Measurements from ENCODE around the gene MEF2D.

Gene MEF2D

DNA sequence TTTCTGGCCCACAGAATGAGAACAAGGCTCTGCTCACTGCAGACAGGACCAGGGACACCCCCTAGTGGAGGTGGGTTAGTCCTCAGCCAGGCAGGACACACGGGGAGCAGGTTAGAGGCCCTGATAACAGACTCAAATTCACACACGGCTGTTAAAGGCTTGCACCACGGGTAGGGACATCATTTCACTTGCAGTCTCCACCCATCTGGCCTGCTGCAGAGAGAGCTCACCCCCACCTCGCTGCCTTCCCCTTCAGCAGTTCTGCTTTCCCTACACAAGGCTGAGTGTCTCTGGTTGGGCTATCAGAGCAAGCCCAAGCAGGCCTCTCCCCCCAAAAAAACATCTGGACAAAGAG, 20.6 kb downstream of the MEF2D start:
- H3K27me3 Mint-ChIP-seq: no peaks in the 10 kb centered on the region
- H3K9me3 Mint-ChIP-seq: no peaks in the 10 kb centered on the region
- no peak overlapping the region for H3K4me3 Mint-ChIP-seq
- H3K4me1 Mint-ChIP-seq (ENCODE audit: low read depth): peaks cover 68% of the 10 kb centered on the region
- DNase-seq: no peak
- peak overlapping the region; percentile 70 for H3K27ac Mint-ChIP-seq
- peaks cover 84% of the 10 kb centered on the region for H3K36me3 Mint-ChIP-seq (ENCODE audit: low read depth)

DNA sequence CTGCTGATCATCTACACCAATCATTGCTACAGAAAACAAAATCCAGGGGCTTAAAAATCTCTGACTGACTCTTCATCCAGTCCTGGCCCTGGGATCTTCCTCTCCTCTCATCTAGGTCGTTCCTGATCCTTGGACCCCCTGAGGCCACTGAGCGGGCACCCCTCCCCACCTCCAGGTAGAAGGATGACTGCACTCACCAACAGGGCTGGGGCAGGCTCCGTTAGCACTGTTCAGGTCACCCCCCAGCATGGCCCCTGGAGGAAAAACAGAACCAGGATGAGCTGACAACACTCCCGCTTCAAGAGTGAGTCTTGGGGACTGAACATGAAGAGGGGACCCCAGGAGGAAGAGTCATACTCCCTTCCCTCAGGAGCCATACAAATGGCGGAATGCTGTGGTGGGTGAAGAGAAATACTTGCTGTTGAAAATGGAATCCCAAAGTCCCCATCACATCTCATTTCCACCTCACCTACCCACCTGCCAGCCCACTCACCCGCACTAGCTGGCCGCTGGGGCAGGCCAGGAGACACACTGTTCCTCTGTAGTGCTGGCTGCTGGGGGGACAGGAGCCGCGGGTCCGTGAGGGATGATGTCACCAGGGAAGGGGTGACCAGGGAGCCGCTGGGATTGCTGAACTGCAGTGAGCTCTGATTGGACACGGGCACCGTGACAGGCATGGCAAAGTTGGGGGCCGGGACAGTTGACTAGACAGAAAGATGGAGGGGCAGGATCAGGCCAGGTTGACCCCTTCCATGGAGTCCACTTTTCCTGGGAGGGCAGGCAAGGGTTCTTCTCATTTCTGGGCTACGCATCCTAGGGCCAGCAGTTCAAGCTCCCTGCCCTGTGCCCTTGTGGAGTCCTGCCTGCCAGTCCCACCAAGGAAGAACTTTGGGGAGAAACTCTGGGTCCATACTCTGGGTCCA, 21.2 kb downstream of the MEF2D start:
- peaks cover 90% of the 10 kb centered on the region for H3K36me3 Mint-ChIP-seq (ENCODE audit: low read depth)
- no peaks in the 10 kb centered on the region for H3K27me3 Mint-ChIP-seq
- DNase-seq: no peak
- peak overlapping the region; percentile 75 for H3K27ac Mint-ChIP-seq
- H3K9me3 Mint-ChIP-seq: no peaks in the 10 kb centered on the region
- H3K4me1 Mint-ChIP-seq (ENCODE audit: low read depth): peaks cover 66% of the 10 kb centered on the region
- no peak overlapping the region for H3K4me3 Mint-ChIP-seq

DNA sequence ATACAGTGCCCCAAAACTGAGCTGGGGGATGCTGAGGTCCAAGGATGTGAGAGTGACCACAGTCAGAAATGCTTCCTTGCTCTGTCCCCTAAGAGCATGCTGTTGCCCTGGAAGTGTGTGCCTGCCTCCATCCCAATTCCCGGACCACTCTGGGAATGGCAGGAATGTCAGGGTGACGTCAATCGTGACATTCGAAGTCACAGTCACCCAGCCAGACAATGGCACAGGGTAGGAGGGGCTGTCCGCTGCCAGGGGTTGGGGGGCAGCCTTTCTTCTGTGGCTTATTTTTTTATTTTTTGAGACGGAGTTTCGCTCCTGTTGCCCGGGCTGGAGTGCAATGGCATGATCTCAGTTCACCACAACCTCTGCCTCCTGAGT, 22.3 kb downstream of the MEF2D start:
- Mint-ChIP-seq H3K4me1 (ENCODE audit: low read depth) (peaks cover 60% of the 10 kb centered on the region), H3K36me3 (ENCODE audit: low read depth) (peaks cover 100% of the 10 kb centered on the region), H3K27ac (peak overlapping the region; percentile 73), H3K4me3 (no peak overlapping the region), H3K27me3 (no peaks in the 10 kb centered on the region), H3K9me3 (no peaks in the 10 kb centered on the region)
- no peak for DNase-seq

DNA sequence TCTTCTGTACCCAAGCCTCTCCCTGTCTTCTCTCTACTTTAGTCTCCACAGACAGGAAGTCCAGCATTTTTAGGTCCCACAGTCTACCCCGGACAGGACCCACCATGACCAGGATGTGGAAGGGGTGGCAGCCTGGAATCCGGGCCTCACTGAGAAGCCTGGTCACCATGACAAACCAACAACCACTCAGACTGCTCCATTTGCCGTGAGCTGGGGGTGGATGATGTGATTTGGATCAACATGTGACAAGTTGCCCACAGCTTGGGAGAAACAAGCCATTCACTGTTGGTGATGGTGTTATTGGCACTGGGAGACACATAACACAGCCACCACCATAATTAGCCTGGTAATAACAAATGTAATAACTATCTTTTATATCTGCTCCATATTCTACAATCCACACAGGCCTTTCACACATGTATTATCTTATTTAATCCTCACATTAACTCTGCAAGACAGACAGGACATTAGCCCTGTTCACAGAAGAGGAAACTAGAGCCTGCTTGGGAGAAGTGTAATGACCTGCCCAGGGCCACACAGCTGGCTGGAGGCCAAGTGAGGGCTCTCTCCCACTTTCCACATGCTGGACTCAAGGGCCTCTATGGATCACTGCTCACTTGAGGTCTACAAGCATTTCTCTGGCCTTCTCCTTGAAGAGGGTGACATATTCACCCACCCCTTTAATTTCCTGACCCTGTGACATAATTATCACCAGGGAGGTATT, 22.9 kb downstream of the MEF2D start:
- peaks cover 100% of the 10 kb centered on the region for H3K36me3 Mint-ChIP-seq (ENCODE audit: low read depth)
- no peak for DNase-seq
- peaks cover 55% of the 10 kb centered on the region for H3K4me1 Mint-ChIP-seq (ENCODE audit: low read depth)
- peak overlapping the region; percentile 73 for H3K27ac Mint-ChIP-seq
- no peaks in the 10 kb centered on the region for H3K9me3 Mint-ChIP-seq
- H3K4me3 Mint-ChIP-seq: no peak overlapping the region
- H3K27me3 Mint-ChIP-seq: no peaks in the 10 kb centered on the region

DNA sequence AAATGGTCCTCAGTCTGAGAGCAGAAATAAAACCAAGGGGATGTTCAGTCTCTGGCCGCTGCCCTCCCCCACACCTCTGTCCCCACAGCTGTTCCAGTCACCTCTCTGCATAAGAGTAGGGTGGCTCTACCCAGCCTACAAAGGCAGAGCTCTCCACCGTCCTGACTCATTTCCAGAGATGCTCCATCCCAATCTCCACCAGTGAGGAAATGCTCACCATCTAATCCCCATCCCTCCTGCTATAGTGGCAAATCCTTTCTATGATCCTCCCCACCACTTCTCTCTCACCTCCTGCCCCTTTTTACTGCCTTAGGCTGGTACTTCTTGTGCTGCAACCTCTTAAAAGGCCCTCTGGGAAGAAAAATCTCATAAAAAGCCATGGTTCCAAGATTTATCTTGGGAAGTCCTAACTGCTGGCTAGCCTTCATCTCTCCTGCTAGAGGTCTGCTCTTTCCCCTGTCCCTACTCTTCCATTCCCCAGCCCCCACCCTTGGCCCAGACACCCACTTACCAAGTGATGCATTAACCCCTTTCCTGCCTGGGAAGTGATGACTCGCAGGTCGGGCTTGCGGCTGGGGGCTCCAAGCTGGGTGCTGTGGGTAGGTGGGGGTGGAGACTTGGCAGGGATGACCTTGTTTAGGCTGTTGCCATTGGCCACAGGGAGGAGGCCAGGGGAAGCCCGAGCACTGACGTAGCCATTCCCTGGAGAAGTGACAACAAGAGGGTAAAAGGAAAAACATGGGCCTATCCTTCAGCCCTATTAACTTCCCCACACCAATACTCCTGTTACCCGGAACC, 23.9 kb downstream of the MEF2D start:
- Mint-ChIP-seq H3K27me3 (no peaks in the 10 kb centered on the region), H3K4me3 (no peak overlapping the region), H3K9me3 (no peaks in the 10 kb centered on the region), H3K4me1 (ENCODE audit: low read depth) (peaks cover 45% of the 10 kb centered on the region), H3K36me3 (ENCODE audit: low read depth) (peaks cover 96% of the 10 kb centered on the region), H3K27ac (peak overlapping the region; percentile 73)
- no peak for DNase-seq

DNA sequence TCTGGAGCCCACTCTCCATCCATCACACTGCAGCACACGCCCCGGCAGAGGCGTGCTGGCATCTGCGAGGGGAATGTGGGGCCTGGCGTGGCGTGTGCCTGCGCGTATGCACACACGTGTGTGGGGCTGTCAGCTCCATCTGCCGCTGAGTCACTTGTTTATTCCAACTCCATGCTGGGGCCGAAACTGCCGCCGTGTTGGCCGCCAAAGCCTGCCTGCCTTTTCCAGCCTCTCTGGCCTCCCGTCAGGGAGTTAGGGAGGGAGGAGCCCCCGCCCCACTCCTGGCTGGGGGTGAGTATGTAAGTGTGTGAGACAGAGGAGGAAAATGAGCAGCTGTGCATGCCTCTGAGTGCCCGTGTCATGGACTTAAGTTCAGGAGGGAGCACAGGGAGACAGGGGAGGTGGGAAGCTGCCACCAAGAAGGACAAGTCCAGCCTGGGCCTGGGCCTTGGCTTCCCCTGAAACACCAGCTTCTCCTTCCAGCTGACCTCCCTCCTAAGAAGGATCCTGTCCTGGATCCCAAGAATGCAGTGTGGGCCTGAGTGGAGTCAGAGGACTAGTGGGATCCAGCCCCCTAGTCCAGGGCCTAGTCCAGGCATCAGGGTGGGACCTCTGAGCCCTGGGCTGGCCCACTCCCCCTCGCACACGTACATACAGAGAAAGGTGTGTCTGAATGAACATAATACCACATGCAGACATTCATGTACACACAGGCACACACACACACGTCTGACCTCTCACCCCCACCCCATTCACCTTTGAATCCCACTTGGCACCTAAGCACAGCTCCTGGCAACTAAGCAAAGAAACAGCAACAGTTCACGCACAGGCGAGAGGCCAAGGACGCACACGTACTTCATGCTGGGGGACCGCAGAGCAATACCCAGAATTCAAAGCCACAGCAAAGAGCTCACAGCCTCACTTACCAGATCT, 24.7 kb downstream of the MEF2D start:
- H3K36me3 Mint-ChIP-seq (ENCODE audit: low read depth): peaks cover 94% of the 10 kb centered on the region
- no peak for DNase-seq
- peaks cover 36% of the 10 kb centered on the region for H3K4me1 Mint-ChIP-seq (ENCODE audit: low read depth)
- no peak overlapping the region for H3K4me3 Mint-ChIP-seq
- H3K27me3 Mint-ChIP-seq: no peaks in the 10 kb centered on the region
- H3K27ac Mint-ChIP-seq: peak overlapping the region; percentile 73
- H3K9me3 Mint-ChIP-seq: no peaks in the 10 kb centered on the region

DNA sequence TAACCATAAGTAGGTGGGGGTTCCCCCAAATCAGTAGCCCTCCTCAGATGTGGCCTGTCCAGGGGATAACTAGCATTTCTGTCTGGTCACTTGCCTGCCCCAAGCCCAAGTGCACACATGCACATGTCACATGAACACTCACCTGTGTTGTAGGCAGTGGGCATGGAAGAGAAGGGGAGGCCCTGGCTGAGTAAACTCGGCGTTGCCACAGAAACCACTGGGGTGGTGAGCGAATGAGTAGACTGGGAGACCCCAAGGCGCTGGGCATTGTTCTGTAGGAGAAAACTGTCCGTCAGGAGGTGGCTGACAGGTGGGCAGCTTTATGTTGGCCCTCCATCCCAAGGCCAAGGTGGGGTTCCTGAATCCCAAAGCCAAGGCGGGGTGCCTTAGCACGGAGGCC, 25.6 kb downstream of the MEF2D start:
- H3K36me3 Mint-ChIP-seq (ENCODE audit: low read depth): peaks cover 89% of the 10 kb centered on the region
- H3K27me3 Mint-ChIP-seq: no peaks in the 10 kb centered on the region

DNA sequence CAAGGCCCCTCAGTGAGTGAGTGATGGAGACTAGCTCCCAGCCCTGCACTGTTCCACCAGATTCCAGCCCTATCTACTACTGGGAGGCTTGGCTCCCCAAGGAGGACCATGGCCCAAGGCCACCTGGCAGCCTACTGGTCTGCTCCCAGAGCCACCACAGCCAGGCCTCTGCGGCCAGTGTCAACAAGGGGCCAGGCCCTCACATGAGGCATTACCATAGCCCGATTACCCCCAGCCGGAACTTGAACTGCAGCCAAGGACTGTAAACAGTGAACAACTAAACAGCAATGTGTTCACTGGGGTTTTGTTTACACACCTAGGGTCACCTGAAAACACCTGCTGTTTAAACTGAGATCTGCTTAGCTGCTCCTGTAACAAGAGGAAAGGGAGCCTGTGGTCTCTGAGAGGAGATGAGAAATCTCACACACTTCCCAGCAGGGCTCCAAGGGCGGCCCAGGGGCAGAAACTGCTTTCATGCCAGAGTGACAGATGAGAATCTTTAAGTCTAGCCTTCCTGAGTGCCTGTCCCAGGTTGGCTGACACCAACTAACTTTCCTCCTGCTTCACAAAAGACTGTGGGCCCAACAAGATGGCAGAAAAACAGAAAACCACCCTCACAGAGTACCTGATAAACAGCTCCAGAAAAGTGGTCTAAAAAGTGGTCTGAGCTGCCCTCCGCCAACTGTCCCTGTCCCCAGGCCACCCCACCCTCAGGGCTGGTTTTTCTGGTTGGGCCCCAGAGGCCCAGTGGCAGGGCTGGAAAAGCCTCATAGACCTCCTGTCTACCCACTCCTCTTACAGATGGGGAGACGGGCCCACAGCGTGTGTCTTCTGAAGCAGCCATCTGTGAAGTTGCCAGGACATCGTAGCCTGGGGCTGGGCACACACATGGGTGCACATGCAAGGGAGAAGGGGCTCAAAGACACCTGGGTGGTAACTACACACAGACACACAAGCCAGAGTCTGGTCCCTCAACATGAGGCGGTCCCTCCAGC, 28.8 kb downstream of the MEF2D start:
- DNase-seq: no peak
- Mint-ChIP-seq H3K9me3 (no peaks in the 10 kb centered on the region), H3K36me3 (ENCODE audit: low read depth) (peaks cover 82% of the 10 kb centered on the region), H3K27me3 (no peaks in the 10 kb centered on the region), H3K4me3 (no peak overlapping the region), H3K4me1 (ENCODE audit: low read depth) (peaks cover 17% of the 10 kb centered on the region), H3K27ac (peak overlapping the region; percentile 76)

More for the DNA sequence above, 25.6 kb downstream of the MEF2D start:
- Mint-ChIP-seq H3K27ac (peak overlapping the region; percentile 73), H3K4me1 (ENCODE audit: low read depth) (peaks cover 28% of the 10 kb centered on the region), H3K9me3 (no peaks in the 10 kb centered on the region), H3K4me3 (no peak overlapping the region)
- no peak for DNase-seq

DNA sequence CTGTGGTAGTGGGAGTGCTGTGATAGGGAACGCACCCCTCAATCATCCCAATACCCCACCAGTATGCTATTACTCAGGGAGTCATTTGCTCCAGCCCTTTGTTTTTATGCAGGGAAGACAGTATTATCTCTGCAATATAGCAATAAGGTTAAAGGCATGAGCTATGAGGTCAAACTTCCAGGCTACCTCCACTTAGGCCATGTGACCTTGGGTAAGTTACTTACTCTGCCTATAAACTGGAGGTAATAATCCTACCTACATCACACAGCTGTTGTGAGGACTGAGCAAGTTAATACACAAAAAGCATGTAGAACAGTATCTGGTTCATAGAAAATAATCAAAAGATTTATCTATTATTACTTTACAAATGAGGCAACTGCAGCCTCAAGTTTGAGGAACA, 30.1 kb downstream of the MEF2D start:
- Mint-ChIP-seq H3K27me3 (no peaks in the 10 kb centered on the region), H3K9me3 (no peaks in the 10 kb centered on the region), H3K36me3 (ENCODE audit: low read depth) (peaks cover 82% of the 10 kb centered on the region), H3K4me3 (no peak overlapping the region), H3K27ac (no peak overlapping the region), H3K4me1 (ENCODE audit: low read depth) (peaks cover 9% of the 10 kb centered on the region)
- DNase-seq: no peak

DNA sequence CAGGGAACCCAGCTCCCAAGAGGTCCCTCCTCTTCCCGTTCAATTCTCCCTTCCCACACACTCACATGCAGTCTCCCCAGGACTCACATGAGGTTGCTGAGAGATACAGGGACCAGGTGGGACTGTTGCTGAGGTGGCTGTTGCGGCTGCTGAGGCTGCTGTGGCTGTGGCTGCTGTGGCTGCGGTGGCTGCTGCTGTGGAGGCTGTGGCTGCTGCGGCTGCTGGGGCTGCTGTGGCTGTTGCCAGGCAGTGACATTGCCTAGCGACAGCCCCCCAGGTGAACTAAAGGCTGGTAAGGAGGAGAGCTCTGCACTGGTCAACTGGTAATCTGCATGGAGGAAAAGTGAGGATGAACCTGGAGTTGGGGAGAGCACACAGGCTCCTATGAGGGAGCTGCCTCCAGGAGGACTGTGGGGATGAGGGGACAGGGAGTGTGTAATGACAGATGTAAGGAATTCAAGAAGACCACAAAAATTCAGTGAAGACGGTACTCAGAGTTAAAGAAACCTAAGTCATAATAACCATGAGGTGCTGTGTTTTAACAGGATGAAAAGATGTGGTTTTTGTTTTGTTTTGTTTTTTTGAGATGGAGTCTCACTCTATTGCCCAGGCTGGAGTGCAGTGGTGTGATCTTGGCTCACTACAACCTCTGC, 31.8 kb downstream of the MEF2D start:
- Mint-ChIP-seq H3K4me1 (ENCODE audit: low read depth) (peaks cover 10% of the 10 kb centered on the region), H3K27ac (peak overlapping the region; percentile 48), H3K36me3 (ENCODE audit: low read depth) (peaks cover 76% of the 10 kb centered on the region), H3K4me3 (no peak overlapping the region), H3K27me3 (no peaks in the 10 kb centered on the region), H3K9me3 (no peaks in the 10 kb centered on the region)
- DNase-seq: no peak

DNA sequence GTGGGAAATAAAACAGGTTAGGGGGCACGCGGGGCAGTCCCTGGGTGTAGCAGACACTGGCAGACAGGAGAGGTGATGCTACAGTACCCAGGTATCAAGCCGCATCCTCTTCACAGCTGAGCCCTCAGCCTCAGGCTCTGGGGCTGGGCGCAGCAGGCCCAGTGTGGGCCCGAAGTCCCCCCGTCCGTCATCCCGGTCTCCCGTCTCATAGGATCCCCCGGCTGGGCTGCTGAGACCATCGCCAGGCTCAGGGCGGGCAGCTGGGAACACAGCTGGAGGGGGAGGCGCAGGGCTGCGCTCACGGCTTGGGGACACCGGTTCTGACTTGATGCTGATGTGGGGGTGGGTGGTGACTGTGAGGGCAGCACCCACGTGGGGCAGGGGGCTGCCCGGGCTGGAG, 32.7 kb downstream of the MEF2D start:
- no peaks in the 10 kb centered on the region for H3K9me3 Mint-ChIP-seq
- no peaks in the 10 kb centered on the region for H3K27me3 Mint-ChIP-seq
- no peak overlapping the region for H3K4me3 Mint-ChIP-seq
- DNase-seq: no peak
- H3K4me1 Mint-ChIP-seq (ENCODE audit: low read depth): peaks cover 12% of the 10 kb centered on the region
- H3K36me3 Mint-ChIP-seq (ENCODE audit: low read depth): peaks cover 70% of the 10 kb centered on the region
- peak overlapping the region; percentile 52 for H3K27ac Mint-ChIP-seq

DNA sequence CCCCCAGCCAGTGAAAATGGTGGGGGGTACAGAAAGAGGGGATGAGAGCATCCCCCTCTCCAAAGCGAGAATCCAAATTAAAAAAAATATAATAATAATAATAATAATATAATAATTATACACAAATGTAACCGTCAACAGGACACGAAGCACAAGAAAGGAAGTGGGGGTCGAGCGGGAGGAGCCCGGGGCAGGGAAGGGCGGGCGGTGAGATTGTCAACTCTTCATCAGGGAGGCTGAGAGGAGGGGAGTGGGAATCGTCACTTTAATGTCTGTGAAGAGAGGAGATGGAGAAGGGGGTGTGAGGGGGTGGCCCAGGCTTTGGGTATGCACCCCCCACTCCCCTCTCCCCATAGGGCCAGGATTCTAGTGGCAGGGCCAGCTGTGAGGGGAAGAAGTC, 33.2 kb downstream of the MEF2D start:
- Mint-ChIP-seq H3K4me1 (ENCODE audit: low read depth) (peaks cover 12% of the 10 kb centered on the region), H3K27ac (peak overlapping the region; percentile 79), H3K36me3 (ENCODE audit: low read depth) (peaks cover 67% of the 10 kb centered on the region), H3K27me3 (no peaks in the 10 kb centered on the region), H3K9me3 (no peaks in the 10 kb centered on the region), H3K4me3 (no peak overlapping the region)
- no peak for DNase-seq

All from activated T-cell treated with anti-CD3 and anti-CD28 coated beads, Interleukin-2, amount 50 U/mL, for 24 hours (primary cell).